ENCODE data around the gene TCAIM.

DNA sequence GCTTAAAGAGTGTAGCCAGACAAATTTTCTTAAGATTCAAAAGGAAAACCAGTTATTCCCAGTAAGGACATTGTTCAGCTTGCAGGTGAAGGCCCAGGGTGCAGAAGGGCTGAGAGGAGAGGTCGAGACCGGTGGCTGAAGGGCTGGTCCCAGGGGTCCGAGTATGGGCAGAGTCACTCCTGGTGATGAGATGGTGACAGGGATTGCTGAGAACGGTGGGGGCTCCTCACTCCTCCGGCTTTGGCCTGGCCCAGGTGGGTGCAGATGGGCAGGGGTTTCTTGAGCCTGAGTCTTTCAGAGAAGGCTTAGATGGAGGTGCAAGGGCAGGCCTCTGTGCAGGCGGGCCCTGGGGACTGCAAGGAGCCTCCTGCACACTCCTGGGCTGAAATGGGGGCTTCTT lies 82.7 kb downstream of the TCAIM start:
- TF ChIP-seq, protein P1, sequence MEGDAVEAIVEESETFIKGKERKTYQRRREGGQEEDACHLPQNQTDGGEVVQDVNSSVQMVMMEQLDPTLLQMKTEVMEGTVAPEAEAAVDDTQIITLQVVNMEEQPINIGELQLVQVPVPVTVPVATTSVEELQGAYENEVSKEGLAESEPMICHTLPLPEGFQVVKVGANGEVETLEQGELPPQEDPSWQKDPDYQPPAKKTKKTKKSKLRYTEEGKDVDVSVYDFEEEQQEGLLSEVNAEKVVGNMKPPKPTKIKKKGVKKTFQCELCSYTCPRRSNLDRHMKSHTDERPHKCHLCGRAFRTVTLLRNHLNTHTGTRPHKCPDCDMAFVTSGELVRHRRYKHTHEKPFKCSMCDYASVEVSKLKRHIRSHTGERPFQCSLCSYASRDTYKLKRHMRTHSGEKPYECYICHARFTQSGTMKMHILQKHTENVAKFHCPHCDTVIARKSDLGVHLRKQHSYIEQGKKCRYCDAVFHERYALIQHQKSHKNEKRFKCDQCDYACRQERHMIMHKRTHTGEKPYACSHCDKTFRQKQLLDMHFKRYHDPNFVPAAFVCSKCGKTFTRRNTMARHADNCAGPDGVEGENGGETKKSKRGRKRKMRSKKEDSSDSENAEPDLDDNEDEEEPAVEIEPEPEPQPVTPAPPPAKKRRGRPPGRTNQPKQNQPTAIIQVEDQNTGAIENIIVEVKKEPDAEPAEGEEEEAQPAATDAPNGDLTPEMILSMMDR (IDR thresholded peaks at IDR 0.05), result no peak
- TF ChIP-seq POLR2AphosphoS5 (IDR thresholded peaks at IDR 0.05; ENCODE audit: low read depth, low read length), result no peak
- TF ChIP-seq, protein P2, sequence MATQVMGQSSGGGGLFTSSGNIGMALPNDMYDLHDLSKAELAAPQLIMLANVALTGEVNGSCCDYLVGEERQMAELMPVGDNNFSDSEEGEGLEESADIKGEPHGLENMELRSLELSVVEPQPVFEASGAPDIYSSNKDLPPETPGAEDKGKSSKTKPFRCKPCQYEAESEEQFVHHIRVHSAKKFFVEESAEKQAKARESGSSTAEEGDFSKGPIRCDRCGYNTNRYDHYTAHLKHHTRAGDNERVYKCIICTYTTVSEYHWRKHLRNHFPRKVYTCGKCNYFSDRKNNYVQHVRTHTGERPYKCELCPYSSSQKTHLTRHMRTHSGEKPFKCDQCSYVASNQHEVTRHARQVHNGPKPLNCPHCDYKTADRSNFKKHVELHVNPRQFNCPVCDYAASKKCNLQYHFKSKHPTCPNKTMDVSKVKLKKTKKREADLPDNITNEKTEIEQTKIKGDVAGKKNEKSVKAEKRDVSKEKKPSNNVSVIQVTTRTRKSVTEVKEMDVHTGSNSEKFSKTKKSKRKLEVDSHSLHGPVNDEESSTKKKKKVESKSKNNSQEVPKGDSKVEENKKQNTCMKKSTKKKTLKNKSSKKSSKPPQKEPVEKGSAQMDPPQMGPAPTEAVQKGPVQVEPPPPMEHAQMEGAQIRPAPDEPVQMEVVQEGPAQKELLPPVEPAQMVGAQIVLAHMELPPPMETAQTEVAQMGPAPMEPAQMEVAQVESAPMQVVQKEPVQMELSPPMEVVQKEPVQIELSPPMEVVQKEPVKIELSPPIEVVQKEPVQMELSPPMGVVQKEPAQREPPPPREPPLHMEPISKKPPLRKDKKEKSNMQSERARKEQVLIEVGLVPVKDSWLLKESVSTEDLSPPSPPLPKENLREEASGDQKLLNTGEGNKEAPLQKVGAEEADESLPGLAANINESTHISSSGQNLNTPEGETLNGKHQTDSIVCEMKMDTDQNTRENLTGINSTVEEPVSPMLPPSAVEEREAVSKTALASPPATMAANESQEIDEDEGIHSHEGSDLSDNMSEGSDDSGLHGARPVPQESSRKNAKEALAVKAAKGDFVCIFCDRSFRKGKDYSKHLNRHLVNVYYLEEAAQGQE (IDR thresholded peaks at IDR 0.05; ENCODE audit: insufficient read depth in 1 of 2, low read depth in 2 of 2, low read length in 1 of 2), result no peak
